HG02759 (cell line): ENCODE measurements around the gene MAP3K15.

ENCODE experiments used
- ATAC-seq: cut with Tn5 transposase; IDR thresholded peaks from one replicate; pipeline ENCODE4 v1.9.1; 2021; ENCODE audit warnings: mild to moderate bottlenecking, moderate library complexity; ENCODE audit not compliant: unreplicated experiment

The MAP3K15 gene

GRCh38 chrX:19350941-19351384 lies 164.3 kb downstream of the MAP3K15 start:
- peak; percentile 92 for ATAC-seq

GRCh38 chrX:19349264-19349663 lies 166.0 kb downstream of the MAP3K15 start:
- ATAC-seq, result no peak

- no peak for ATAC-seq
These were observed 167.4 kb downstream of the MAP3K15 start for GRCh38 chrX:19347916-19348315.

GRCh38 chrX:19344661-19345060 lies 170.6 kb downstream of the MAP3K15 start:
- ATAC-seq, result no peak

GRCh38 chrX:19343535-19344408 lies 171.5 kb downstream of the MAP3K15 start, which contains the start of gene PDHA1:
Gene PDHA1, plus strand, starts transcription at chrX:19343927. Its CDS starts 111 bp downstream, at chrX:19344038.
- ATAC-seq, result peak; percentile 99

- no peak for ATAC-seq
These were observed 172.2 kb downstream of the MAP3K15 start for GRCh38 chrX:19343085-19343534.

GRCh38 chrX:19342331-19342906 lies 172.9 kb downstream of the MAP3K15 start:
- no peak for ATAC-seq

- ATAC-seq, result no peak
These were observed 180.2 kb downstream of the MAP3K15 start for GRCh38 chrX:19334945-19335626.

- ATAC-seq, result no peak
These were observed 182.3 kb downstream of the MAP3K15 start for GRCh38 chrX:19332983-19333382.

GRCh38 chrX:19331831-19332230 lies 183.5 kb downstream of the MAP3K15 start:
- no peak for ATAC-seq

GRCh38 chrX:19326567-19326966 lies 188.7 kb downstream of the MAP3K15 start:
- ATAC-seq, result no peak
